Fibroblast of lung (primary cell): ENCODE data around the gene BCAS1. TPM values are rescaled to one million over a fixed set of nuclear protein-coding genes. Genes with fewer than 3 reads are reported as not detected.

ENCODE experiments used
- DNase-seq, 2 donors: peaks; one replicate each; pipeline versions ENCODE4 v3.0.0 to v3.0.0-alpha.2; 2010; ENCODE audit warnings: low read depth in 2 of 2
- H2AFZ ChIP-seq: 2 replicates; pipeline ENCODE4 v1.5.1; 2012; ENCODE audit warnings: low read length, control low read depth, inconsistent platforms
- H3K27ac ChIP-seq: 2 replicates; pipeline ENCODE4 v1.5.1; 2011; ENCODE audit warnings: low read length, control low read depth; ENCODE audit not compliant: insufficient read depth
- H3K27me3 ChIP-seq: 2 replicates; pipeline ENCODE4 v1.5.1; 2011; ENCODE audit warnings: mild to moderate bottlenecking, low read length; ENCODE audit not compliant: control insufficient read depth, insufficient read depth
- H3K36me3 ChIP-seq: 2 replicates; pipeline ENCODE4 v1.5.1; 2011; ENCODE audit warnings: low read length; ENCODE audit not compliant: control insufficient read depth, insufficient read depth
- H3K4me1 ChIP-seq: 2 replicates; pipeline ENCODE4 v1.5.1; 2011; ENCODE audit warnings: low read length; ENCODE audit not compliant: control insufficient read depth, insufficient read depth; ENCODE audit errors: extremely low read depth
- H3K4me2 ChIP-seq: 2 replicates; pipeline ENCODE4 v1.5.1; 2011; ENCODE audit warnings: low read length, control low read depth; ENCODE audit not compliant: insufficient read depth; ENCODE audit errors: extremely low read depth
- H3K4me3 ChIP-seq, 4 experiments: fragments of 200-600 bp in 1 of 4; sonication (generic) in 1 of 4; replicated peaks in 1 of 4; 2 replicates each; pipeline ENCODE4 v1.5.1; 2011 to 2016; ENCODE audit warnings: low read length in 4 of 4, low read depth in 3 of 4, mild to moderate bottlenecking in 3 of 4, control low read depth in 2 of 4, inconsistent platforms in 1 of 4, mixed read lengths in 1 of 4; ENCODE audit not compliant: insufficient read depth in 1 of 4; ENCODE audit errors: control extremely low read depth in 1 of 4
- H3K79me2 ChIP-seq: 2 replicates; pipeline ENCODE4 v1.5.1; 2012; ENCODE audit warnings: mild to moderate bottlenecking, low read length, inconsistent platforms; ENCODE audit not compliant: control insufficient read depth, insufficient read depth
- H3K9ac ChIP-seq: 2 replicates; pipeline ENCODE4 v1.5.1; 2011; ENCODE audit warnings: mild to moderate bottlenecking, low read length, control low read depth; ENCODE audit not compliant: insufficient read depth
- H3K9me3 ChIP-seq: 2 replicates; pipeline ENCODE4 v1.5.1; 2012; ENCODE audit warnings: low read depth, low read length; ENCODE audit not compliant: control insufficient read depth, insufficient read depth
- H4K20me1 ChIP-seq: 2 replicates; pipeline ENCODE4 v1.5.1; 2011; ENCODE audit warnings: low read length; ENCODE audit not compliant: control insufficient read depth, insufficient read depth; ENCODE audit errors: extremely low read depth
- CTCF ChIP-seq, 2 donors: IDR thresholded peaks in 1 of 2; conservative IDR thresholded peaks in 1 of 2; 1 replicate in 1 of 2; 2 replicates in 1 of 2; pipeline ENCODE4 v1.5.1; 2011 to 2012; ENCODE audit warnings: low read length in 2 of 2, control low read depth in 1 of 2, inconsistent platforms in 1 of 2, low read depth in 1 of 2, mild to moderate bottlenecking in 1 of 2
- EZH2 ChIP-seq: IDR thresholded peaks from 2 replicates; pipeline ENCODE4 v1.5.1; 2012; ENCODE audit warnings: low read length, control low read depth, mild to moderate bottlenecking; ENCODE audit errors: missing control alignments
- polyA plus RNA-seq, 2 donors: library from polyadenylated mRNA; depleted of rRNA in 1 of 2; stranded (reverse) in 1 of 2; unstranded in 1 of 2; fragments of >200 nt; gene quantifications; 2 replicates each; pipeline ENCODE4 v1.2.1, GENCODE V29; 2011 to 2012; ENCODE audit warnings: missing spikeins in 1 of 2
- total RNA-seq: library from RNA; depleted of rRNA; stranded (reverse); fragments of >200 nt; gene quantifications from 2 replicates; pipeline ENCODE4 v1.2.1, GENCODE V29; 2014

BCAS1 gene
- total and polyA plus RNA-seq, 2 donors (not counting 1 experiment from before 2014, with no cell fraction given), result 0.17 TPM; not detected in 1

GRCh38 chr20:54100563-54100962 is 30.2 kb upstream of the BCAS1 start:
- no peak overlapping the region for H3K9ac ChIP-seq
- DNase-seq, result peak in 1 of 2 donors; percentile 46
- no peaks in the 10 kb centered on the region for H3K9me3 ChIP-seq
- no peaks in the 10 kb centered on the region for H3K79me2 ChIP-seq
- no peak overlapping the region for H3K4me3 ChIP-seq
- no peak for TF ChIP-seq CTCF (conservative IDR thresholded peaks at IDR 0.05 in 1 of 2, IDR thresholded peaks at IDR 0.05 in 1 of 2; ENCODE audit: low read depth in 1 of 2, low read length in 2 of 2)
- no peak for TF ChIP-seq EZH2
- H2AFZ ChIP-seq, result no peak overlapping the region
- H3K36me3 ChIP-seq, result no peaks in the 10 kb centered on the region
- H3K4me1 ChIP-seq, result no peaks in the 10 kb centered on the region
- no peaks in the 10 kb centered on the region for H4K20me1 ChIP-seq
- H3K4me2 ChIP-seq, result no peak overlapping the region
- no peak overlapping the region for H3K27ac ChIP-seq
- peaks cover 5% of the 10 kb centered on the region for H3K27me3 ChIP-seq

GRCh38 chr20:54099894-54100293 is 29.5 kb upstream of the BCAS1 start:
- Histone ChIP-seq H3K4me2 (no peak overlapping the region), H2AFZ (no peak overlapping the region), H3K4me1 (no peaks in the 10 kb centered on the region), H3K27ac (no peak overlapping the region), H3K9ac (no peak overlapping the region), H3K27me3 (peaks cover 5% of the 10 kb centered on the region), H3K79me2 (no peaks in the 10 kb centered on the region), H3K9me3 (no peaks in the 10 kb centered on the region), H3K4me3 (no peak overlapping the region), H3K36me3 (no peaks in the 10 kb centered on the region), H4K20me1 (no peaks in the 10 kb centered on the region)
- peak in 1 of 2 donors; percentile 2 for DNase-seq
- no peak for TF ChIP-seq EZH2
- no peak for TF ChIP-seq CTCF (conservative IDR thresholded peaks at IDR 0.05 in 1 of 2, IDR thresholded peaks at IDR 0.05 in 1 of 2; ENCODE audit: low read depth in 1 of 2, low read length in 2 of 2)

- TF ChIP-seq EZH2 (no peak), CTCF (conservative IDR thresholded peaks at IDR 0.05 in 1 of 2, IDR thresholded peaks at IDR 0.05 in 1 of 2; ENCODE audit: low read depth in 1 of 2, low read length in 2 of 2) (no peak)
Observed at GRCh38 chr20:54098047-54098446, 27.7 kb upstream of the BCAS1 start.

More at GRCh38 chr20:54098047-54098446, 27.7 kb upstream of the BCAS1 start:
- peak in 1 of 2 donors; percentile 2 for DNase-seq
- no peaks in the 10 kb centered on the region for H3K9me3 ChIP-seq
- H3K27me3 ChIP-seq, result peaks cover 5% of the 10 kb centered on the region
- no peak overlapping the region for H3K4me2 ChIP-seq
- H4K20me1 ChIP-seq, result no peaks in the 10 kb centered on the region
- no peak overlapping the region for H2AFZ ChIP-seq
- no peaks in the 10 kb centered on the region for H3K36me3 ChIP-seq
- H3K4me1 ChIP-seq, result no peaks in the 10 kb centered on the region
- no peaks in the 10 kb centered on the region for H3K79me2 ChIP-seq
- H3K9ac ChIP-seq, result no peak overlapping the region
- H3K4me3 ChIP-seq, result no peak overlapping the region
- H3K27ac ChIP-seq, result no peak overlapping the region
